ENCODE measurements around the gene CDH24. TPM values are rescaled to one million over a fixed set of nuclear protein-coding genes. Genes with fewer than 3 reads are reported as not detected.

The CDH24 gene
- total RNA-seq, 5 donors from 2014 or later (not counting 1 experiment from before 2014, with no cell fraction given) = 1.2 to 3.0 (median 1.6) TPM

DNA sequence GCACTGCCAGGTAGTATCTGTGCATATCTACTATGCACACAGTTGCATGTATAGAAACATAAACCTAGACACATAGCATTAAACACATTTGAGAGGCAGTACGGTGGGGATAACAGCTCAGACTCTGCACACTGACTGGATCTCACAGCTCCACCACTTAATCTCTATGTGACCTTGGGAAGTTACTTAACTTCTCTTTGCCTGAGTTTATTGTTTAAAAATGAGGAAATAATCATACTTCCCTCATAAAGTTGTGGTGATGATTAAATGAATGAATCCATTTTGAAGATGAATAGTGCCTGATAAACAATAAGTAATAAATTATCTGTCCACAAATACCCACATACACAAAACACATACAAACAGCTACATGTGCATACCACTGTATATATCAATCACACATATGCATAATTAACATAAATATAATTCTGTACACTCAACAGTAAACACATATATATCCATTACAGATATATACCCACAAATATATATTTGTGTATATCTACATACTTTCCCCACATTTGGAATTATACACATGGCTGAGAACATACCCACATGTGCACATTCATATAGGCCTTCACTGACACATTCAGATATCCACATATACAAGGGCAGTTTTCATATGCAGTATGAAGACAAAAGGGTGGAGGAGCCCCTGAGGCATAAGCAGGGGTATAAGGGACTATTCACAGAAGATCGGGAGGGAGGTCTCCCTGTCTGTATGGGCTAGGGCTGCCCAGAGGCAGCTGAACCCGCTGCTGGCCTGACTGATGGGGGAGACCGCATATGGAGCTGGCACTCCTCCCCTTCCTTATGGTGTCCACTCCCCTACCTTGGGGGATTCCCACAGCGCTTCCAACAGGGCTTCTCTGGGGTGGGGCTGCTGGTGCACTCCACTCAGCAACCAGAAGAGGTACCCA lies 5.9 kb downstream of the CDH24 start:
- ChIA-PET CTCF (interaction anchor here in 1 of 2 donors (0.5 to 1.2 kb wide), 4 partner anchors 10 to 120 kb away, joined by 3 to 4 read pairs (median 3); no protein-coding TSS in a partner anchor), POLR2A (no interaction called here)
- H3K4me1 Mint-ChIP-seq = peaks cover 4 to 7% (median 5%) of the 10 kb centered on the region in 3 donors
- Histone ChIP-seq H3K36me3 (ENCODE audit: control insufficient read depth in 2 of 2, extremely low read depth in 1 of 2, insufficient read depth in 1 of 2, low read length in 1 of 2) (no peaks in the 10 kb centered on the region), H3K4me3 (ENCODE audit: control insufficient read depth in 1 of 2, extremely low read depth in 1 of 2, low read length in 1 of 2) (no peak overlapping the region), H3K27me3 (replicated peaks in 1 of 2; ENCODE audit: control insufficient read depth in 2 of 2, extremely low read depth in 1 of 2, insufficient read depth in 2 of 2, low read length in 1 of 2) (no peaks in the 10 kb centered on the region), H3K4me1 (ENCODE audit: control insufficient read depth in 1 of 2, extremely low read depth in 1 of 2, insufficient read depth in 2 of 2, low read length in 2 of 2) (peaks cover under 1 to 5% of the 10 kb centered on the region in 2 experiments), H3K27ac (ENCODE audit: low read length) (no peak overlapping the region), H3K9me3 (no peaks in the 10 kb centered on the region)
- DNase-seq (no peak), ATAC-seq (replicated peaks in 1 of 4) (no peak)
- no peaks in the 10 kb centered on the region for H3K9me3 Mint-ChIP-seq
- H3K36me3 Mint-ChIP-seq = no peaks in the 10 kb centered on the region
- H3K4me3 Mint-ChIP-seq = no peak overlapping the region
- H3K27ac Mint-ChIP-seq = no peak overlapping the region
- H3K27me3 Mint-ChIP-seq = peaks cover 0 to 3% of the 10 kb centered on the region in 2 donors
- no CpG with 5 or more reads among the region's 5 CpGs for WGBS (ENCODE audit: insufficient coverage)

GRCh38 chr14:23049011-23049410 lies 8.3 kb downstream of the CDH24 start:
- ChIA-PET POLR2A (no interaction called here), CTCF (interaction anchor here in 1 of 2 donors (1.1 kb wide), 1 partner anchor 25 kb away, joined by 5 read pairs; no protein-coding TSS in a partner anchor)
- DNase-seq = no peak
- no peak overlapping the region for H3K27ac ChIP-seq (ENCODE audit: low read length)
- H3K36me3 ChIP-seq (ENCODE audit: control insufficient read depth in 2 of 2, extremely low read depth in 1 of 2, insufficient read depth in 1 of 2, low read length in 1 of 2) = no peaks in the 10 kb centered on the region
- no peak overlapping the region for H3K4me3 ChIP-seq (ENCODE audit: control insufficient read depth in 1 of 2, extremely low read depth in 1 of 2, low read length in 1 of 2)
- H3K4me1 ChIP-seq (ENCODE audit: control insufficient read depth in 1 of 2, extremely low read depth in 1 of 2, insufficient read depth in 2 of 2, low read length in 2 of 2) = no peaks in the 10 kb centered on the region
- H3K9me3 Mint-ChIP-seq = no peaks in the 10 kb centered on the region
- no peak for ATAC-seq (replicated peaks in 1 of 4)
- H3K27me3 ChIP-seq (replicated peaks in 1 of 2; ENCODE audit: control insufficient read depth in 2 of 2, extremely low read depth in 1 of 2, insufficient read depth in 2 of 2, low read length in 1 of 2) = peaks cover 0 to 5% of the 10 kb centered on the region in 2 experiments
- H3K4me1 Mint-ChIP-seq = no peaks in the 10 kb centered on the region
- 96% methylated on average over 7 of the region's 9 CpGs for WGBS (ENCODE audit: insufficient coverage)
- H3K4me3 Mint-ChIP-seq = no peak overlapping the region
- H3K36me3 Mint-ChIP-seq = no peaks in the 10 kb centered on the region
- H3K9me3 ChIP-seq = no peaks in the 10 kb centered on the region
- peaks cover 0 to 3% of the 10 kb centered on the region in 2 donors for H3K27me3 Mint-ChIP-seq
- H3K27ac Mint-ChIP-seq = no peak overlapping the region

DNA sequence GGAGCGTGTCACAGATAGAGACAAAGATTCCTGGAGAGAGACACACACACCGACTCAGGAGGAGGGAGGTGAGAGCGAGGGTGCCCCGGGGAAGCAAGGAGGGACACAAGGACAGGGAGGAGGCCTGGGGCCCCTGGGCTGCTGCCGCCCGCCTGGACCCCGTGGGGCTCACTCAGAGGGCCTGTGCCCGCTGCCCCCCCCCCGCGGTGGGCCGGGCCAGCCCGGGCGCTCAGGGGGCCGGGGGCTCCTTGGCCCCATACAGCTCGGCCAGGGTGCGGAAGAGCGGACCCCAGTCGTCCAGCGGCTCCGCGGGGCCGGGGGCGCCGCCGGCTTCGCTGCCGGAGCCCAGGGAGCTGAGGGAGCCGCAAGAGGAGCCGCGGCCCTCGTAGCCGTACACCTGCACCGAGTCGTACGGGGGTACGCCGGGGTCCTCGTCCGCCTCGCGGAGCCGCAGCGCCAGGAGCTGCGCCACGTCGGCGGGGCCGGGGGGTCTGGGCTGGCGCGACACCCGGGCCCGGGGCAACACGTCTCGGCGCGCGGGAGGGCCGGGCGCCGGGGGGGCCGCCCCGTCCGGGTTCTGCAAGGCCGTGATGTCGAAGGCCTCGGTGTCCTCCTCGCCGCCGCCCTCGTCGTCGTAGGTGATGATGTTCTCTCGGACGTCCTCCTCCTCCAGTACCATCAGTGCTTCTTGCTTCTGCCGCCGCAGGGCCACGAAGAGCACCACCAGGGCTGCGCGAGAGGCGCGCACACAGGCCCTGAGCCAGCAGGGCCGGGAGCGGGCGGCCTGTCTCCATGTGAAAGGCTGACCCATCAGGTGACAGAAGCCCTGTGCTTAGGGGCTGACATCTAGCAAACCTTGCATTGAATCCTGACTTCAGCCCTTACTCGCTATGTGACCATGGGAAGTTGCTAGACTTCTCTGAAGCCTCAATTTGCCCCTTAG lies 9.3 kb downstream of the CDH24 start:
- ATAC-seq (replicated peaks in 1 of 4) (no peak), DNase-seq (no peak)
- no peaks in the 10 kb centered on the region for H3K9me3 Mint-ChIP-seq
- Histone ChIP-seq H3K9me3 (no peaks in the 10 kb centered on the region), H3K27me3 (replicated peaks in 1 of 2; ENCODE audit: control insufficient read depth in 2 of 2, extremely low read depth in 1 of 2, insufficient read depth in 2 of 2, low read length in 1 of 2) (peaks cover 0 to 5% of the 10 kb centered on the region in 2 experiments), H3K4me3 (ENCODE audit: control insufficient read depth in 1 of 2, extremely low read depth in 1 of 2, low read length in 1 of 2) (no peak overlapping the region), H3K27ac (ENCODE audit: low read length) (no peak overlapping the region), H3K4me1 (ENCODE audit: control insufficient read depth in 1 of 2, extremely low read depth in 1 of 2, insufficient read depth in 2 of 2, low read length in 2 of 2) (no peaks in the 10 kb centered on the region), H3K36me3 (ENCODE audit: control insufficient read depth in 2 of 2, extremely low read depth in 1 of 2, insufficient read depth in 1 of 2, low read length in 1 of 2) (no peaks in the 10 kb centered on the region)
- H3K27ac Mint-ChIP-seq = no peak overlapping the region
- 85% methylated on average over 69 of the region's 85 CpGs for WGBS (ENCODE audit: insufficient coverage)
- H3K4me3 Mint-ChIP-seq = no peak overlapping the region
- POLR2A ChIA-PET = no interaction called here
- no peaks in the 10 kb centered on the region for H3K4me1 Mint-ChIP-seq
- H3K27me3 Mint-ChIP-seq = peaks cover 0 to 3% of the 10 kb centered on the region in 2 donors
- no peaks in the 10 kb centered on the region for H3K36me3 Mint-ChIP-seq
- CTCF ChIA-PET = no interaction called here

- Histone ChIP-seq H3K36me3 (ENCODE audit: control insufficient read depth in 2 of 2, extremely low read depth in 1 of 2, insufficient read depth in 1 of 2, low read length in 1 of 2) (no peaks in the 10 kb centered on the region), H3K4me1 (ENCODE audit: control insufficient read depth in 1 of 2, extremely low read depth in 1 of 2, insufficient read depth in 2 of 2, low read length in 2 of 2) (no peaks in the 10 kb centered on the region), H3K27me3 (replicated peaks in 1 of 2; ENCODE audit: control insufficient read depth in 2 of 2, extremely low read depth in 1 of 2, insufficient read depth in 2 of 2, low read length in 1 of 2) (peaks cover 0 to 5% of the 10 kb centered on the region in 2 experiments), H3K4me3 (ENCODE audit: control insufficient read depth in 1 of 2, extremely low read depth in 1 of 2, low read length in 1 of 2) (no peak overlapping the region), H3K9me3 (no peaks in the 10 kb centered on the region), H3K27ac (ENCODE audit: low read length) (no peak overlapping the region)
- ChIA-PET CTCF (no interaction called here), POLR2A (no interaction called here)
- no peaks in the 10 kb centered on the region for H3K4me1 Mint-ChIP-seq
- no peaks in the 10 kb centered on the region for H3K9me3 Mint-ChIP-seq
- ATAC-seq (replicated peaks in 1 of 4) = no peak
- H3K36me3 Mint-ChIP-seq = no peaks in the 10 kb centered on the region
- H3K27me3 Mint-ChIP-seq = peaks cover 0 to 3% of the 10 kb centered on the region in 2 donors
- no peak overlapping the region for H3K4me3 Mint-ChIP-seq
- no peak for DNase-seq
- 75% methylated on average over 3 of the region's 6 CpGs for WGBS (ENCODE audit: insufficient coverage)
- no peak overlapping the region for H3K27ac Mint-ChIP-seq
Measured at GRCh38 chr14:23047034-23047634, 10.2 kb downstream of the CDH24 start.

DNA sequence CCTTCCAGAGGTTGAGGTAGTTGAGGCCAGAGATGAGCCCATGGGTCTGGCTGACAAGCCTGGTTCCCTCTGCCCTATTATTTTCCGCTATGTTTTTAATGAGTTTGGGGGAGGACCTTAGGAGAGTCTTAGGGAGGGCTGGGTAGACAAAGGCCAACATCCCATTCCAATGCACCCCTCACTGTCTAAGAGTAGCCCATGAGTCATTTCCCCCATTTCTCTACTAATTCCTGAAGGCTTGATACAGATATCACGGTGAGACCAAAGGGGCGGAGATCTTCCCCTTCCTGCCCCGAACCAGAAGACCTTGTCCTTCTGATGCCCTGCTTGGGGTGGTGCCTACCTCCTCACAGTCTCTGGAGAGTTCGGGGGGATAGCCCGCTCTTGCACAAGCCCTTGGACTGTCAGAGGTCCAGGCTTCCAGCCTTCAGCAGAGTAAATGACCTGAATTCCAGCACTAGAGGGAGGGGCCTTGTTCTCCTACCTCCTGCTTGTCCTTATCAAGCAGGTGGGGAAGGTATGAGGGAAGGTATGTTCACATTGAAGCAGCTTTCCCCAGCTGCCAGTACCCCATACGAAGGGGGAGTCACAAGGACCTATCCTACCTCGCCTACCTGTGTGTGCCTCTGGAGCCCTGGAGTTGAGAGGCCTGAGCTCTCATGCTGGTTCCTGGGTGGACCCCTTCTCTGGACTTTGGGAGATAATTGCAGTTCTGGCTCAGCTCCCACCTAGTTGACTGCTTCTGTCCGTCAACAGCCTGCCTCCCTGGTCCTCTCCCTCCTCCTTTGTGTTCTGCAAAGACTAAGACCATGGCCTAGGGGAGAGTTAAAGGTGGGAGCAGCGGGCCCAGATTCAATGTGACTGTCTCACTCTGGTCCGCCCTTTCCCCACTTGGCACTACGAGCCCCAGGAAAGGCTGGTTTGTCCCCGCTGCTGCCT lies 11.6 kb downstream of the CDH24 start:
- Mint-ChIP-seq H3K4me1 (no peaks in the 10 kb centered on the region), H3K4me3 (no peak overlapping the region), H3K27me3 (peaks cover 0 to 3% of the 10 kb centered on the region in 2 donors), H3K27ac (no peak overlapping the region), H3K36me3 (no peaks in the 10 kb centered on the region), H3K9me3 (no peaks in the 10 kb centered on the region)
- no peaks in the 10 kb centered on the region for H3K36me3 ChIP-seq (ENCODE audit: control insufficient read depth in 2 of 2, extremely low read depth in 1 of 2, insufficient read depth in 1 of 2, low read length in 1 of 2)
- no peak for DNase-seq
- no peak overlapping the region for H3K4me3 ChIP-seq (ENCODE audit: control insufficient read depth in 1 of 2, extremely low read depth in 1 of 2, low read length in 1 of 2)
- ChIA-PET POLR2A (no interaction called here), CTCF (interaction anchor here in 1 of 2 donors (1.0 kb wide), 1 partner anchor 59 kb away, joined by 4 read pairs; no protein-coding TSS in a partner anchor)
- 76% methylated on average over 9 of the region's 13 CpGs for WGBS (ENCODE audit: insufficient coverage)
- no peak overlapping the region for H3K27ac ChIP-seq (ENCODE audit: low read length)
- ATAC-seq (replicated peaks in 1 of 4) = no peak
- H3K27me3 ChIP-seq (replicated peaks in 1 of 2; ENCODE audit: control insufficient read depth in 2 of 2, extremely low read depth in 1 of 2, insufficient read depth in 2 of 2, low read length in 1 of 2) = peaks cover 0 to 10% of the 10 kb centered on the region in 2 experiments
- no peaks in the 10 kb centered on the region for H3K4me1 ChIP-seq (ENCODE audit: control insufficient read depth in 1 of 2, extremely low read depth in 1 of 2, insufficient read depth in 2 of 2, low read length in 2 of 2)
- H3K9me3 ChIP-seq = no peaks in the 10 kb centered on the region

All from T-cell (primary cell).